Mesothelial cell of epicardium (in vitro differentiated cells): ENCODE results near the gene ACIN1. TPM values are rescaled to one million over a fixed set of nuclear protein-coding genes. Genes with fewer than 3 reads are reported as not detected.

Experiments used
- DNase-seq, 2 experiments: peaks; one replicate each; pipeline ENCODE4 v3.0.0; 2021; ENCODE audit warnings: low spot score in 2 of 2; ENCODE audit not compliant: unreplicated experiment in 2 of 2
- H3K27ac Mint-ChIP-seq: 2 replicates; pipeline ENCODE4 v1.8.0; 2021; ENCODE audit warnings: mixed read lengths
- H3K27me3 Mint-ChIP-seq: 2 replicates; pipeline ENCODE4 v1.8.0; 2021; ENCODE audit warnings: low read depth, mixed read lengths
- H3K36me3 Mint-ChIP-seq: 2 replicates; pipeline ENCODE4 v1.8.0; 2021; ENCODE audit warnings: mixed read lengths
- H3K4me1 Mint-ChIP-seq: 2 replicates; pipeline ENCODE4 v1.8.0; 2021; ENCODE audit warnings: mixed read lengths
- H3K4me3 Mint-ChIP-seq: 2 replicates; pipeline ENCODE4 v1.8.0; 2021; ENCODE audit warnings: mild to moderate bottlenecking, moderate library complexity, mixed read lengths
- H3K9me3 Mint-ChIP-seq: 2 replicates; pipeline ENCODE4 v1.8.0; 2021; ENCODE audit warnings: mixed read lengths
- CTCF ChIP-seq: fragments of 200-600 bp; sonication (generic); IDR thresholded peaks from one replicate; pipeline ENCODE4 v1.5.0; 2021; ENCODE audit warnings: antibody characterized with exemption; ENCODE audit not compliant: unreplicated experiment
- total RNA-seq: library from RNA; stranded (reverse); gene quantifications from 3 replicates; pipeline ENCODE4 v1.2.1, GENCODE V29; 2021

The ACIN1 gene
- total RNA-seq, 1 donor from 2014 or later = 401 TPM

- no peak for TF ChIP-seq CTCF
- Mint-ChIP-seq H3K4me3 (peak within 1 kb of the TSS; percentile 81), H3K9me3 (no peaks in the 10 kb centered on the region), H3K27ac (peak within 1 kb of the TSS; percentile 94), H3K4me1 (peaks cover 40% of the 10 kb centered on the region), H3K27me3 (no peaks in the 10 kb centered on the region), H3K36me3 (no peaks in the 10 kb centered on the region)
- DNase-seq = peak; percentile 51 to 71
Measured at GRCh38 chr14:23009939-23010726, 84.8 kb downstream of the ACIN1 start, which contains the start of gene C14orf93. Gene C14orf93 (minus strand): TSS chr14:23010143. CDS start chr14:22999023, 11,120 bp downstream.

GRCh38 chr14:23009483-23009938 lies 85.4 kb downstream of the ACIN1 start:
- Mint-ChIP-seq H3K27ac (peak overlapping the region; percentile 94), H3K27me3 (no peaks in the 10 kb centered on the region), H3K4me3 (peak overlapping the region; percentile 81), H3K36me3 (no peaks in the 10 kb centered on the region), H3K4me1 (peaks cover 43% of the 10 kb centered on the region), H3K9me3 (no peaks in the 10 kb centered on the region)
- TF ChIP-seq CTCF = no peak
- DNase-seq = no peak

- Mint-ChIP-seq H3K9me3 (no peaks in the 10 kb centered on the region), H3K27ac (peak overlapping the region; percentile 43), H3K27me3 (no peaks in the 10 kb centered on the region), H3K4me1 (peaks cover 43% of the 10 kb centered on the region), H3K4me3 (peak overlapping the region; percentile 81), H3K36me3 (no peaks in the 10 kb centered on the region)
- TF ChIP-seq CTCF = no peak
- DNase-seq = no peak
Measured at GRCh38 chr14:23008831-23009230, 86.1 kb downstream of the ACIN1 start.

Other genes starting within 250 kb of the ACIN1 start
- gene LRP10, start 223.4 kb downstream of the ACIN1 start, total RNA-seq = 38.6 to 40.4 TPM (median 39.8 TPM) in 3 replicates
- 2.6 to 3.0 TPM (median 3.0 TPM) in 3 replicates for gene REM2, start 211.9 kb downstream of the ACIN1 start, total RNA-seq
- gene RBM23, start 176.0 kb downstream of the ACIN1 start, total RNA-seq = 97.9 to 106 TPM (median 101 TPM) in 3 replicates
- gene PRMT5, start 165.8 kb downstream of the ACIN1 start, total RNA-seq = 86.2 to 89.8 TPM (median 86.2 TPM) in 3 replicates
- gene HAUS4, start 138.0 kb downstream of the ACIN1 start, total RNA-seq = 32.7 to 33.2 TPM (median 33.0 TPM) in 3 replicates
- gene AJUBA, start 112.6 kb downstream of the ACIN1 start, total RNA-seq = 108 to 110 TPM (median 109 TPM) in 3 replicates
- gene C14orf93, start 85.0 kb downstream of the ACIN1 start, total RNA-seq = 14.0 to 15.1 TPM (median 14.9 TPM) in 3 replicates
- gene PSMB5, start 60.2 kb downstream of the ACIN1 start, total RNA-seq = 121 to 124 TPM (median 123 TPM) in 3 replicates
- 0.09 TPM in 1 of 3 replicates, not detected in the others for gene PSMB11, start 52.9 kb downstream of the ACIN1 start, total RNA-seq
- gene CDH24, start 37.6 kb downstream of the ACIN1 start, total RNA-seq = 26.4 to 30.4 TPM (median 29.3 TPM) in 3 replicates
- 43.2 to 48.5 TPM (median 45.6 TPM) in 3 replicates for gene C14orf119, start 369 bp upstream of the ACIN1 start, total RNA-seq
- gene CIROP, start 9.9 kb upstream of the ACIN1 start, total RNA-seq = not detected in 3 replicates
- gene CEBPE, start 24.1 kb upstream of the ACIN1 start, total RNA-seq = not detected in 3 replicates
- gene SLC7A8, start 88.5 kb upstream of the ACIN1 start, total RNA-seq = 52.5 to 62.3 TPM (median 58.7 TPM) in 3 replicates
- gene RNF212B, start 142.8 kb upstream of the ACIN1 start, total RNA-seq = not detected in 3 replicates
- gene HOMEZ, start 191.0 kb upstream of the ACIN1 start, total RNA-seq = 11.9 to 14.4 TPM (median 13.7 TPM) in 3 replicates
- gene PPP1R3E, start 207.7 kb upstream of the ACIN1 start, total RNA-seq = 9.3 to 11.5 TPM (median 10.7 TPM) in 3 replicates
- gene BCL2L2, start 211.7 kb upstream of the ACIN1 start, total RNA-seq = 27.1 to 30.1 TPM (median 27.9 TPM) in 3 replicates
- 354 to 362 TPM (median 361 TPM) in 3 replicates for gene PABPN1, start 226.3 kb upstream of the ACIN1 start, total RNA-seq